B cell (primary cell): ENCODE data around the gene MYRIP. TPM values are rescaled to one million over a fixed set of nuclear protein-coding genes. Genes with fewer than 3 reads are reported as not detected.

Source experiments
- ATAC-seq: fragments of 200-7000 bp; cut with Tn5 transposase; one replicate; pipeline ENCODE4 v1.10.0; 2021; ENCODE audit warnings: low read depth, mild to moderate bottlenecking, moderate number of reproducible peaks, moderate library complexity
- CTCF ChIA-PET: fragments of 350-600 bp; sonication (Branson Sonifier 250); formaldehyde crosslinking; loops from one replicate; lab custom pipeline; 2021; ENCODE audit warnings: antibody characterized with exemption, inconsistent platforms; lab: Charles Lee
- POLR2A ChIA-PET: fragments of 350-600 bp; sonication (Branson Sonifier 250); formaldehyde crosslinking; loops from one replicate; lab custom pipeline; 2021; ENCODE audit warnings: antibody characterized with exemption; lab: Charles Lee
- DNase-seq: peaks from one replicate; pipeline ENCODE4 v3.0.0; 2013
- H2AFZ ChIP-seq: 2 replicates; pipeline ENCODE4 v1.6.1; 2012; ENCODE audit warnings: mild to moderate bottlenecking, low read depth, low read length; ENCODE audit not compliant: insufficient read depth, poor library complexity, severe bottlenecking
- H3K27ac ChIP-seq, 2 donors: 1 replicate in 1 of 2; 2 replicates in 1 of 2; pipeline ENCODE4 v1.5.1; 2012 to 2013; ENCODE audit warnings: low read length in 2 of 2, mild to moderate bottlenecking in 2 of 2, moderate library complexity in 1 of 2
- H3K27me3 ChIP-seq, 4 experiments: fragments of 200-600 bp in 1 of 4; sonication (generic) in 1 of 4; replicated peaks in 1 of 4; 1 replicate in 2 of 4; 2 replicates in 2 of 4; pipeline versions ENCODE4 v1.6.1 to v1.7.0; 2013 to 2016; ENCODE audit warnings: low read length in 3 of 4, mild to moderate bottlenecking in 2 of 4, mixed read lengths in 1 of 4, moderate library complexity in 1 of 4; ENCODE audit not compliant: insufficient read depth in 4 of 4, control insufficient read depth in 3 of 4; ENCODE audit errors: control extremely low read depth in 1 of 4
- H3K36me3 ChIP-seq, 2 experiments: replicated peaks in 1 of 2; 1 replicate in 1 of 2; 2 replicates in 1 of 2; pipeline versions ENCODE4 v1.6.1 to v1.7.1; 2013; ENCODE audit warnings: low read length in 1 of 2; ENCODE audit not compliant: insufficient read depth in 2 of 2, control insufficient read depth in 1 of 2; ENCODE audit errors: control extremely low read depth in 1 of 2, extremely low read depth in 1 of 2
- H3K4me1 ChIP-seq, 2 donors: fragments of 200-600 bp in 1 of 2; sonication (generic) in 1 of 2; 1 replicate in 1 of 2; 2 replicates in 1 of 2; pipeline versions ENCODE4 v1.5.1 to v1.6.1; 2013 to 2017; ENCODE audit warnings: low read length in 2 of 2; ENCODE audit not compliant: control insufficient read depth in 2 of 2, insufficient read depth in 2 of 2
- H3K4me2 ChIP-seq: replicated peaks from 2 replicates; pipeline ENCODE3; 2012; ENCODE audit warnings: mild to moderate bottlenecking, low read depth, low read length; ENCODE audit not compliant: poor library complexity, severe bottlenecking
- H3K4me3 ChIP-seq, 5 experiments: fragments of 200-600 bp in 1 of 5; sonication (generic) in 1 of 5; 1 replicate in 3 of 5; 2 replicates in 2 of 5; pipeline versions ENCODE4 v1.5.1 to v1.7.0; 2011 to 2016; ENCODE audit warnings: low read length in 4 of 5, mild to moderate bottlenecking in 4 of 5, low read depth in 2 of 5, control low read depth in 1 of 5, moderate library complexity in 1 of 5; ENCODE audit not compliant: insufficient read depth in 1 of 5; ENCODE audit errors: control extremely low read depth in 1 of 5, extremely low read depth in 1 of 5
- H3K79me2 ChIP-seq: fragments of 200-600 bp; sonication (generic); one replicate; pipeline ENCODE4 v1.6.0; 2016; ENCODE audit warnings: low read length; ENCODE audit not compliant: control insufficient read depth, insufficient read depth
- H3K9ac ChIP-seq: fragments of 200-600 bp; sonication (generic); 2 replicates; pipeline ENCODE4 v1.6.1; 2017; ENCODE audit warnings: mild to moderate bottlenecking, low read length, moderate library complexity
- H3K9me3 ChIP-seq, 3 donors: one replicate each; pipeline versions ENCODE4 v1.6.1 to v1.7.1; 2013; ENCODE audit warnings: low read length in 2 of 3; ENCODE audit not compliant: control insufficient read depth in 2 of 3, insufficient read depth in 1 of 3; ENCODE audit errors: control extremely low read depth in 1 of 3
- H4K20me1 ChIP-seq: 2 replicates; pipeline ENCODE4 v1.6.0; 2012; ENCODE audit warnings: mild to moderate bottlenecking, low read length; ENCODE audit not compliant: insufficient read depth, control insufficient read depth, poor library complexity, severe bottlenecking
- H3K27ac Mint-ChIP-seq: one replicate; pipeline ENCODE4 v1.8.0; 2021; ENCODE audit warnings: mixed read lengths
- H3K27me3 Mint-ChIP-seq: one replicate; pipeline ENCODE4 v1.8.0; 2021; ENCODE audit warnings: mixed read lengths
- H3K4me1 Mint-ChIP-seq: one replicate; pipeline ENCODE4 v1.8.0; 2021; ENCODE audit warnings: mixed read lengths
- H3K4me3 Mint-ChIP-seq: one replicate; pipeline ENCODE4 v1.8.0; 2021; ENCODE audit warnings: mixed read lengths
- H3K9me3 Mint-ChIP-seq: one replicate; pipeline ENCODE4 v1.8.0; 2022; ENCODE audit warnings: mixed read lengths; ENCODE audit not compliant: insufficient read depth
- EZH2 ChIP-seq: IDR thresholded peaks from 2 replicates; pipeline ENCODE4 v1.6.1; 2012; ENCODE audit warnings: borderline replicate concordance, low read depth, mild to moderate bottlenecking, moderate library complexity, low read length; ENCODE audit not compliant: insufficient read depth, poor library complexity, severe bottlenecking
- WGBS: methylation state at CpG from one replicate; pipeline ENCODE4 v1.1.5; 2013; ENCODE audit warnings: missing lambda C conversion rate; ENCODE audit not compliant: insufficient coverage; 5-methylcytosine and 5-hydroxymethylcytosine counted together
- intact Hi-C: fragments of 100-400 bp; cut with micrococcal nuclease; formaldehyde crosslinking; loops from one replicate; pipeline ENCODE4 v1.10.0; 2022
- polyA plus RNA-seq: library from polyadenylated mRNA; depleted of rRNA; stranded (reverse); fragments of >200 nt; gene quantifications from 2 replicates; pipeline ENCODE4 v1.2.3, GENCODE V29; 2012
- total RNA-seq, 2 donors: library from RNA; stranded (reverse); fragments of 120-200 nt in 1 of 2; gene quantifications; 1 replicate in 1 of 2; 2 replicates in 1 of 2; pipeline versions ENCODE4 v1.2.3 to v1.2.4, GENCODE V29; 2013 to 2022
- TF ChIP-seq, protein P1 (sequence below): fragments of 200-600 bp; IDR thresholded peaks from one replicate; pipeline ENCODE4 v1.8.0; 2022; ENCODE audit warnings: antibody characterized with exemption, mild to moderate bottlenecking

The MYRIP gene
- total and polyA plus RNA-seq, 2 donors (not counting 1 experiment from before 2014, with no cell fraction given): 0.03 to 0.10 TPM

DNA sequence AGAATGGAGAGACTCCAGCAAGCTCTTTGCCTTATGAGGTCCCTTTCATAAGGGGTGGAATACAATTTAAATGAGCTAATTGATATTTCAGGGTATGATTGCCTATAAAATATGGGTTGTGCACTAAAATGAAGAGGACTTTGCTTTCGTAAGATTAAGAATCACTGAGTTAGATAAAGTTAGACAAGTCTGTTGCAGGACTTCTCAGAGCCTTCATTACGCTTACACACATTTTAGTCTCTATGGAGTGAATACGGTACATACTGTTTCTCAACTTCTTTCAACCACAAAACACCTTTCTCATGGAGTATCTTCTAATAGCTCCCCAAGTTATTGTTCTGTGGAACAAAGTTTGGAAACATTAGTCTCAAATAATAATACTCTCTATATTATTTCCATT lies 17.8 kb upstream of the MYRIP start:
- CTCF ChIA-PET: interaction anchor here (0.6 kb wide), 1 partner anchor 24 kb away, joined by 3 read pairs; no protein-coding TSS in a partner anchor
- intact Hi-C loops: no loop called here
- TF ChIP-seq, protein P1, sequence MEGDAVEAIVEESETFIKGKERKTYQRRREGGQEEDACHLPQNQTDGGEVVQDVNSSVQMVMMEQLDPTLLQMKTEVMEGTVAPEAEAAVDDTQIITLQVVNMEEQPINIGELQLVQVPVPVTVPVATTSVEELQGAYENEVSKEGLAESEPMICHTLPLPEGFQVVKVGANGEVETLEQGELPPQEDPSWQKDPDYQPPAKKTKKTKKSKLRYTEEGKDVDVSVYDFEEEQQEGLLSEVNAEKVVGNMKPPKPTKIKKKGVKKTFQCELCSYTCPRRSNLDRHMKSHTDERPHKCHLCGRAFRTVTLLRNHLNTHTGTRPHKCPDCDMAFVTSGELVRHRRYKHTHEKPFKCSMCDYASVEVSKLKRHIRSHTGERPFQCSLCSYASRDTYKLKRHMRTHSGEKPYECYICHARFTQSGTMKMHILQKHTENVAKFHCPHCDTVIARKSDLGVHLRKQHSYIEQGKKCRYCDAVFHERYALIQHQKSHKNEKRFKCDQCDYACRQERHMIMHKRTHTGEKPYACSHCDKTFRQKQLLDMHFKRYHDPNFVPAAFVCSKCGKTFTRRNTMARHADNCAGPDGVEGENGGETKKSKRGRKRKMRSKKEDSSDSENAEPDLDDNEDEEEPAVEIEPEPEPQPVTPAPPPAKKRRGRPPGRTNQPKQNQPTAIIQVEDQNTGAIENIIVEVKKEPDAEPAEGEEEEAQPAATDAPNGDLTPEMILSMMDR: no peak
- TF ChIP-seq EZH2: no peak

DNA sequence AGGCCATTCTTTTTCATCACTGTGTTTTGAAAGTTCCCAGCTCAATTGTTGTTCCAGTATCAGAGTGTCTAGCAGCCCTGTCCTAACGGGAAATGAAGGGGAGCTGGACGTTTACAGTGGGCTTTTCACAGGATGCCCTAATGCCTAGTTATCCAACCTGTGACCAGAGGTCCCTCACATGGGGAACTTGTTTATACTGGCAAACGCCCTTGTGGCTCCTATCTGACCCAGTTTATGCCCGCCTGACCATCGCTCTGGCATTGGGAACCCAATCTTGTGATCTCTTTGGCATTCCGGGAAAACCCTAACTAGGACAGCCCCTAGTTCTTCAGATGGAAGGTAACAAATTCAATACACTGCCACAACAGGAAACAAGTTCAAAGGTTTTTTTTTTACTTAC lies 14.5 kb upstream of the MYRIP start:
- no peaks in the 10 kb centered on the region for H3K36me3 ChIP-seq
- no peak overlapping the region for H3K9ac ChIP-seq
- ChIA-PET CTCF (no interaction called here), POLR2A (no interaction called here)
- no peaks in the 10 kb centered on the region for H3K79me2 ChIP-seq
- H3K27me3 Mint-ChIP-seq: peaks cover 15% of the 10 kb centered on the region
- no peaks in the 10 kb centered on the region for H4K20me1 ChIP-seq
- no peaks in the 10 kb centered on the region for H3K9me3 Mint-ChIP-seq
- TF ChIP-seq, protein P1: no peak
- TF ChIP-seq EZH2: no peak
- H3K27ac ChIP-seq: no peak overlapping the region
- DNase-seq (no peak), ATAC-seq (no peak)
- H3K4me2 ChIP-seq: no peak overlapping the region
- no peak overlapping the region for H3K27ac Mint-ChIP-seq
- no peaks in the 10 kb centered on the region for H3K4me1 Mint-ChIP-seq
- H3K4me3 Mint-ChIP-seq: no peak overlapping the region
- H3K27me3 ChIP-seq: no peaks in the 10 kb centered on the region
- H2AFZ ChIP-seq: no peak overlapping the region
- no peaks in the 10 kb centered on the region for H3K4me1 ChIP-seq
- intact Hi-C loops: no loop called here
- no peaks in the 10 kb centered on the region for H3K9me3 ChIP-seq
- 81% methylated on average over 5 of the region's 6 CpGs for WGBS
- no peak overlapping the region for H3K4me3 ChIP-seq

More for the DNA sequence above, 17.8 kb upstream of the MYRIP start:
- DNase-seq: no peak
- Histone ChIP-seq H3K9ac (no peak overlapping the region), H2AFZ (no peak overlapping the region), H3K4me2 (no peak overlapping the region), H3K36me3 (no peaks in the 10 kb centered on the region), H3K27me3 (no peaks in the 10 kb centered on the region), H4K20me1 (no peaks in the 10 kb centered on the region), H3K9me3 (no peaks in the 10 kb centered on the region), H3K27ac (no peak overlapping the region), H3K79me2 (no peaks in the 10 kb centered on the region), H3K4me3 (no peak overlapping the region), H3K4me1 (no peaks in the 10 kb centered on the region)
- Mint-ChIP-seq H3K27ac (no peak overlapping the region), H3K27me3 (no peaks in the 10 kb centered on the region), H3K9me3 (no peaks in the 10 kb centered on the region), H3K4me1 (no peaks in the 10 kb centered on the region), H3K4me3 (no peak overlapping the region)
- POLR2A ChIA-PET: no interaction called here
- WGBS: no CpG with 5 or more reads among the region's 3 CpGs
- ATAC-seq: no peak
